B cell (primary cell): ENCODE data around the gene MVD.

ENCODE experiments used
- CTCF ChIP-seq: fragments of 200-600 bp; IDR thresholded peaks from one replicate; pipeline ENCODE4 v1.8.0; 2022; ENCODE audit warnings: antibody characterized with exemption, mild to moderate bottlenecking
- EZH2 ChIP-seq: IDR thresholded peaks from 2 replicates; pipeline ENCODE4 v1.6.1; 2012; ENCODE audit warnings: borderline replicate concordance, low read depth, mild to moderate bottlenecking, moderate library complexity, low read length; ENCODE audit not compliant: insufficient read depth, poor library complexity, severe bottlenecking

- no peak for TF ChIP-seq CTCF
- TF ChIP-seq EZH2, result no peak
Observed at GRCh38 chr16:88636488-88637265, 26.2 kb downstream of the MVD start.
